ENCODE results near the gene TBCD.

- TF ChIP-seq POLR2A (IDR thresholded peaks at IDR 0.05), result no peak
- no peak for TF ChIP-seq POLR2AphosphoS5 (IDR thresholded peaks at IDR 0.05)
- TF ChIP-seq CTCF (IDR thresholded peaks at IDR 0.05), result no peak
These were observed 128.9 kb downstream of the TBCD start for GRCh38 chr17:82880620-82881323.

Measured in breast epithelium (tissue), 3 donors.